Measurements from ENCODE around the gene UBXN11.

UBXN11 gene

DNA sequence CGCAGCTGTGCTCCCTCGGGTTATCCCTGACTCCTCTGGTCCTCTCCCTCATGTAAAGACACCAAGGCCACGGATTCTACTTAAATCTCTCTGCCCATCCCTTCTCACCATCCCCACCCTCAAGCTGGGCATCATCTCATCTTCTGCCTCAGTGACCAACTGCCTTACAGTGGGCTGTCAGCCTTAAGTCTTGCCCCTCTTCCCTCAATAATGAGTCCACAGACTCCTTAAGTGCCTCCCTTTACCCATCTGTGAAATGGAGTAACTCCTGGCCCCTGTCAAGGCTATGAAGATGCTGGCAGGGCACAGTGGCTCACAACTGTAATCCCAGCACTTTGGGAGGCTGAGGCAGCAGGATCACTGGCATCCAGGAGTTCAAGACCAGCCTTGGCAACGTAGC, 14.5 kb downstream of the UBXN11 start:
- no CpG with 5 or more reads among the region's 4 CpGs for WGBS (ENCODE audit: insufficient coverage, insufficient read length)
- Histone ChIP-seq H3K36me3 (ENCODE audit: control insufficient read depth, insufficient read depth, low read length) (no peaks in the 10 kb centered on the region), H3K4me1 (ENCODE audit: control insufficient read depth, insufficient read depth, low read length) (peaks cover 9% of the 10 kb centered on the region), H3K27ac (ENCODE audit: low read length) (no peak overlapping the region), H3K27me3 (ENCODE audit: control insufficient read depth, insufficient read depth, low read length) (no peaks in the 10 kb centered on the region), H3K4me3 (ENCODE audit: low read length) (no peak overlapping the region), H3K9me3 (ENCODE audit: control insufficient read depth, insufficient read depth, low read length) (no peaks in the 10 kb centered on the region)
- DNase-seq (ENCODE audit: low read depth, low spot score) = no peak

DNA sequence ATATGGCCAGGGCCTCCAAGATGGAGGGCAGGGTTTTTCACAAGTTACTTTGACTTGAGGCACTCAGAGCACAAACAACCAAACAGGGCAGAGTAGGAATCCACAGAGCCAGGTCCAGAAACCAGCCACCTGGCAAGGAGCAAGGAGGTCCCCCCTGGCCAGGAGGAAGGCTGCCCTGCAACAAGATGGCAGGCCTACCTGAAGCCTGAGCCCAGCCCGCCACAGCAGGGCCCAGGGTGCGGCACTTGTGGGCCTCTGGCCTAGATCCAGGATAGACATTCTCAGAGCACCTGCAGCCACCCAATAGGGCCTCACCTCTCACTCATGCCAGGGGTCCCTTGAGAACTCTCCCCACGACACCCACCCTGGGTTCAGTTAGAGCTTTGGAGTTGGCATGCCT, 15.0 kb downstream of the UBXN11 start:
- no peak for DNase-seq (ENCODE audit: low read depth, low spot score)
- Histone ChIP-seq H3K27ac (ENCODE audit: low read length) (no peak overlapping the region), H3K4me1 (ENCODE audit: control insufficient read depth, insufficient read depth, low read length) (peaks cover 9% of the 10 kb centered on the region), H3K9me3 (ENCODE audit: control insufficient read depth, insufficient read depth, low read length) (no peaks in the 10 kb centered on the region), H3K36me3 (ENCODE audit: control insufficient read depth, insufficient read depth, low read length) (no peaks in the 10 kb centered on the region), H3K4me3 (ENCODE audit: low read length) (no peak overlapping the region), H3K27me3 (ENCODE audit: control insufficient read depth, insufficient read depth, low read length) (no peaks in the 10 kb centered on the region)
- no CpG with 5 or more reads among the region's 3 CpGs for WGBS (ENCODE audit: insufficient coverage, insufficient read length)

DNA sequence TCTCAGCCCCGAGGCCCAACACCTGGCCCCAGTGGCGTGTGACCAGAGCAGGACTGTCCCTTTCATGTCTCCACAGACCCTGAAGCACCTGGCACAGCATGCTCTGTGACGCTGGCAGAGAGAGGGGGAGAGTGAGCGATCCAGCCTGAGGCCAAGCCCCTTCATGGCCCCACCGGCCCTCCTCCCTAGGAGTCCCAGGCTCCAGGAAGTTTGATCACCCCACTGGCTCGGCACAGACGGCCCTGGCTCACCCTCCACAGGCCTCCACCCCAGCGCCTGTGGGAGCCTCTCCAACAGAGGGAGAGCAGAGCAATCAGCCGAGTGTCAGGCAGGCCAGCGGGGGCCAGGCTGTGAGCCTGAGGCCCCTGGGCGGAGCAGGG, 15.6 kb downstream of the UBXN11 start:
- WGBS (ENCODE audit: insufficient coverage, insufficient read length) = no CpG with 5 or more reads among the region's 11 CpGs
- H3K27ac ChIP-seq (ENCODE audit: low read length) = no peak overlapping the region
- H3K36me3 ChIP-seq (ENCODE audit: control insufficient read depth, insufficient read depth, low read length) = no peaks in the 10 kb centered on the region
- H3K4me3 ChIP-seq (ENCODE audit: low read length) = no peak overlapping the region
- peaks cover 9% of the 10 kb centered on the region for H3K4me1 ChIP-seq (ENCODE audit: control insufficient read depth, insufficient read depth, low read length)
- H3K9me3 ChIP-seq (ENCODE audit: control insufficient read depth, insufficient read depth, low read length) = no peaks in the 10 kb centered on the region
- DNase-seq (ENCODE audit: low read depth, low spot score) = no peak
- H3K27me3 ChIP-seq (ENCODE audit: control insufficient read depth, insufficient read depth, low read length) = no peaks in the 10 kb centered on the region

DNA sequence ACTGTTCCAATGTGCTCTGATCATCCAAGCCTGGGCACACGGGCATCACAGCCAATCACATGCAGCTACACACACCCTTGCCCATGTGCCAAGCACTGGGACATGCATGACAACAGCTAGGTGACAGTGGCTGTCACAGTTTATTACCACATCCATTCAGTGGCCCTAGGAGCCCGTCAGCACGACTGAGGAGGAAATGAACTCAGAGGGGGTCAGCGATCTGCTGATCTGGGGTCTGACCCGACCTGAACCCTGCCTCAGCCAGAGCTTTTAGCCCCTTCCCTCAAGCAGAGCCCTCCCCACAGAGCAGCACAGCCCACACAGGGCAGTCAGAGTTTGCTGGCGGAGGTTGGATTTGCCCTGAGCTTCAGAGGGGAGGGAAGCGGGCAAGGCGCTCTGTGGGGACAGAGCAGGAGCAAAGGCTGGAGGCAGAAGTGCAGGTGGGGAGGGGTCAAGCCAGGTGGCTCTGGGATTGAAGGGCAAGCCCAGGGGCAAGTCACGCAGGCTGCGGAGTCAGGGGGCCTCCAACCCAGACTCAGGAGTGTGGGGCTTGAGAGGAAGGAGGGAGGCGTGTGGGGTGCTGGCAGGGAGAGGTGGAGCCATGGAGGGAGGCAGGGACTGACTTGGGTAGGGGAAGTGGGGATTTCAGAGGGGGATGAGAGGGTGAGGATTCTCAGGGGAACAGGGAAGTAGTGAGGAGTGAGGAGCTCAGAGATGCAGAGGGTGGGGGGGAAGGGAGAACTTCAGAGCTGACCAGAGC, 16.1 kb downstream of the UBXN11 start:
- no CpG with 5 or more reads among the region's 11 CpGs for WGBS (ENCODE audit: insufficient coverage, insufficient read length)
- Histone ChIP-seq H3K27me3 (ENCODE audit: control insufficient read depth, insufficient read depth, low read length) (no peaks in the 10 kb centered on the region), H3K4me1 (ENCODE audit: control insufficient read depth, insufficient read depth, low read length) (peaks cover 11% of the 10 kb centered on the region), H3K4me3 (ENCODE audit: low read length) (no peak overlapping the region), H3K9me3 (ENCODE audit: control insufficient read depth, insufficient read depth, low read length) (no peaks in the 10 kb centered on the region), H3K27ac (ENCODE audit: low read length) (no peak overlapping the region), H3K36me3 (ENCODE audit: control insufficient read depth, insufficient read depth, low read length) (no peaks in the 10 kb centered on the region)
- DNase-seq (ENCODE audit: low read depth, low spot score) = no peak

DNA sequence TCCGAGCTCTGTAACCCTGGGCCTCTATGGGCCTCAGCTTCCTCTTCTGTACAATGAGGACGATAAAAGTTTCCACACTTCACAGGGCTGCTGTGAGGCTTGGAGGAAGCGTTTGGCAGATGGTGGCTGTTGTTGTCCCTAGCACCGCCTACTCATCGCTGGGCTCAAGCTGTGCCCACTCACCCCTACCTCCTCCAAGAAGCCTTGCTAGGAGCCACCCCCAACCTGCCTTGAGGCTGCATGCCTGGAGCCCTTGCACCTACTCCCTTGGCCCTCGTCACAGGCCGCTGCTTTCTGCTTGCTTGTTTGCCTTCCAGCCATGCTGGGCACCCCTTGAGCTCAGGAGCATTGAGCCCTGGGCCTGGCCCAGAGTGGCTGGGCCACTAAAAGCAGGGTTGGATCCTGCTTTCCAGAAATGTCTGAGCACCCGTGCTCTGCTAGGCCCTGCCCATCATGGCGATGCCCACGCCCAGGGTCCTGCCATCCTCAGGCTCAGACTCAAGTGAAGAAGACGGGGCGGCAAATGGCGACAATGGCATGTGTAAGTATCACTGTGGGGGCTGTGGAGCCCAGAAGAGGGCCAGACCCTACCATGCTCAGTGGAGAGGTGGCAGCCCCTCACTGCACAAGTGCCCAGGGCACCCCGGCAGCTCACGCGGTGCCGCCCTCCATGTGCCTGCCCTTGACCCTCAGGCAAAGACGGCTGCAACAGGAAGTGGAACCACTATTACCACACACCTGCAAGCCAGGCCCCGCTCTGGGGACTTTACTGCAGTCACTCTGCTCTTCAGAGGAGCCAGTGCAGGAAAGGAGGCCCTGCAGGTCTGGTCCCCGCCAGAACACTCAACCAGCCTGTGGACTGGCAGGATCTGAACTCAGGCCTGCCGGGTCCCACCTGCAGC, 17.0 kb downstream of the UBXN11 start:
- Histone ChIP-seq H3K27me3 (ENCODE audit: control insufficient read depth, insufficient read depth, low read length) (no peaks in the 10 kb centered on the region), H3K27ac (ENCODE audit: low read length) (no peak overlapping the region), H3K36me3 (ENCODE audit: control insufficient read depth, insufficient read depth, low read length) (no peaks in the 10 kb centered on the region), H3K4me3 (ENCODE audit: low read length) (no peak overlapping the region), H3K4me1 (ENCODE audit: control insufficient read depth, insufficient read depth, low read length) (peaks cover 13% of the 10 kb centered on the region), H3K9me3 (ENCODE audit: control insufficient read depth, insufficient read depth, low read length) (no peaks in the 10 kb centered on the region)
- DNase-seq (ENCODE audit: low read depth, low spot score) = no peak
- WGBS (ENCODE audit: insufficient coverage, insufficient read length) = no CpG with 5 or more reads among the region's 21 CpGs

DNA sequence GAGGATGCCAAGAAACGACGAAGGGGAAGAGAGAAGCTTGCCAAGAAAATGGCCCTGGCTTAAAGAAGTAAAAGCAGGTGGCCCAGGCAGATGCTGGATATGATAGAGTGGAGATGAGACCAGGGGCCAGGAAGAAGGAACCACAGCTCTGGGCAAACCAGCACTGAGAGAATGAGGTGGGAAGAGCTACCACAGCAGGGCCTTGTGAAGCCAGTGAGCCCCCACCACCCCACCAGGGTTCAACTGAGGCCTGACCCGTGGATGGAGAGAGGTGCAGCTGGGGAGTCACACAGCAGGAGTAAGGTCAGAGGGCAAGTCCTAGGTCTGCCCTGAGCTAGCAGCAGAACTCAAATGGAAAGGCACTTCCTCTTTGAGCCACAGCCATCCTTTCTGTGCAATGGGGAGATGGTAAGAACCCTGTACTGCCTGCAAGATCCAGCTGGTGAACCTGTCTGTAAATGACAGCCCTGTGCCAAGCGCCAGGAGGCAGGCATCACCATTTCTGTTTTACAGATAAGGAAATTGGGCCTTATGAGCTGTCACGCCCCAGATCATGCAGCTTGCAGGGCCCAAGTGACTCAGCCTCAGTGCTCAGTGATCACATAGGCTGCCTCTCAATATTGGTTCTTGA, 18.0 kb downstream of the UBXN11 start:
- H3K9me3 ChIP-seq (ENCODE audit: control insufficient read depth, insufficient read depth, low read length) = no peaks in the 10 kb centered on the region
- WGBS (ENCODE audit: insufficient coverage, insufficient read length) = no CpG with 5 or more reads among the region's 5 CpGs
- peaks cover 13% of the 10 kb centered on the region for H3K4me1 ChIP-seq (ENCODE audit: control insufficient read depth, insufficient read depth, low read length)
- no peak overlapping the region for H3K4me3 ChIP-seq (ENCODE audit: low read length)
- H3K27ac ChIP-seq (ENCODE audit: low read length) = no peak overlapping the region
- no peaks in the 10 kb centered on the region for H3K27me3 ChIP-seq (ENCODE audit: control insufficient read depth, insufficient read depth, low read length)
- DNase-seq (ENCODE audit: low read depth, low spot score) = no peak
- no peaks in the 10 kb centered on the region for H3K36me3 ChIP-seq (ENCODE audit: control insufficient read depth, insufficient read depth, low read length)

DNA sequence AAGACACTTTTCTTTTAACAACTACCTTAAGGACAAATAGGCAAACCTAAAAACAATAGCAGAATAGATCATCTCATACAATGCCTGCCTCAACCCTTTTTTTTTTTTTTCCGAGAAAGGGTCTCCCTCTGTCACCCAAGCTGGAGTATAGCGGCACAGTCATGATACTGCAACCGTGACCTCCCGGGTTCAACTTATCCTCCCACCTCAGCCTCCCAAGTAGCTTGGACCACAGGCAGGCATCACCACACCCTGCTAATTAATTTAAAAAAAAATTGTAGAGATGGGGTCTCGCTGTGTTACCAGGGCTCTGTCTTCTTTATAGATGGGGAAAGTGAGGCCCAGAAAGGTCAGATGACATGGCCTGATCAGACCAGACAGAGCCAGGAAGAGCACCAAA, 18.6 kb downstream of the UBXN11 start:
- Histone ChIP-seq H3K4me1 (ENCODE audit: control insufficient read depth, insufficient read depth, low read length) (peaks cover 13% of the 10 kb centered on the region), H3K27me3 (ENCODE audit: control insufficient read depth, insufficient read depth, low read length) (no peaks in the 10 kb centered on the region), H3K36me3 (ENCODE audit: control insufficient read depth, insufficient read depth, low read length) (no peaks in the 10 kb centered on the region), H3K27ac (ENCODE audit: low read length) (no peak overlapping the region), H3K4me3 (ENCODE audit: low read length) (no peak overlapping the region), H3K9me3 (ENCODE audit: control insufficient read depth, insufficient read depth, low read length) (no peaks in the 10 kb centered on the region)
- WGBS (ENCODE audit: insufficient coverage, insufficient read length) = no CpG with 5 or more reads among the region's 5 CpGs
- DNase-seq (ENCODE audit: low read depth, low spot score) = no peak

DNA sequence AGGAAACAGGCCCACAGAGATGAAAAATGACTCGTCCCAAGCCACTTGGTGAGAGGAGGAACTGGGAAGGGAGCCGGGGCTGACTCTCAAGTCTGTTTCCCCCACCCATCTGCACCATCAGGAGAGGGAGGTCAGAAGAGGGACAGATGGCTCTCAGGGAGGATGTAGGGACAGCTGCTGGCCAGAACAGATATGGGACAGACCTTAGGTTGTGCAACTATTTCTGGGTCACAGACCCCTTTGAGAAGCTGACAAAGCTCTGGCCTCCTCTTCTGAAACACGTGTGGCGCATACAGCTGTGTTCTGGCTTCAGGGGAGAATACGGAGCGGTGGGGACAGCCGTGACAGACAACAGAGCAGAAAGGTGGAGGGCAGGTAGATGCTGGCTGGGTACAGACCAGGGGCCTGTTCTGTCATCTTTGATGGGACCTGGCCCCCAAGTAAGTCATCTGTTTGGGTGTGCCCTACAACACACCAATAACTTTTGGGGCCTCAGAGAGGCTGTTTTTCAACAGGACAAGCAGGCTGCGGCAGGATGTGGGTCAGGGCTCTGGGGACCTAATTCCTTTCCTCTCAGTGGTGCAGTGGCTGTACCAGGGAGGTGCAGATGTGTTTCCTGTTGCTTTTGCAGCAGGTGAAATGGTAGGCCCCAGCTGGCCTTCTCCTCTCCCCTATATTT, 19.3 kb downstream of the UBXN11 start:
- Histone ChIP-seq H3K27me3 (ENCODE audit: control insufficient read depth, insufficient read depth, low read length) (no peaks in the 10 kb centered on the region), H3K27ac (ENCODE audit: low read length) (no peak overlapping the region), H3K4me3 (ENCODE audit: low read length) (no peak overlapping the region), H3K36me3 (ENCODE audit: control insufficient read depth, insufficient read depth, low read length) (no peaks in the 10 kb centered on the region), H3K4me1 (ENCODE audit: control insufficient read depth, insufficient read depth, low read length) (peaks cover 19% of the 10 kb centered on the region), H3K9me3 (ENCODE audit: control insufficient read depth, insufficient read depth, low read length) (no peaks in the 10 kb centered on the region)
- WGBS (ENCODE audit: insufficient coverage, insufficient read length) = no CpG with 5 or more reads among the region's 8 CpGs
- no peak for DNase-seq (ENCODE audit: low read depth, low spot score)

DNA sequence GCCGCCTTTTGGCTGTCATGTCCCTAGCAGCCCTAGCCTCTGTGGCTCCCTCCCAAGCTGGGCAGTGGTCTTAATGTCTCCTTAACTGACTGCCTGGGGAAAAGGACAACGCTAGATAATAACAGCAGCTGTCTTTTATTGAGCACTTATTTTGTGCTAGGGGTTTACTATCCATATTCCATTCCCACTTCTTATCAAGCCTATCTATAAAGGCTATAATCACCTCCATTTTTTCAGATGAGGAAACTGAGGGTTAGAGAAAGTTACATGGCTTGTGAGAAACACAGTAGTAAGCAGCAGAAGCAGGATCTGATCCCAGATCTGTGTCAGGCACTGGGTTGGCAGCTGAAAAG, 20.4 kb downstream of the UBXN11 start:
- DNase-seq (ENCODE audit: low read depth, low spot score) = no peak
- no CpG with 5 or more reads among the region's 2 CpGs for WGBS (ENCODE audit: insufficient coverage, insufficient read length)
- Histone ChIP-seq H3K4me1 (ENCODE audit: control insufficient read depth, insufficient read depth, low read length) (peaks cover 25% of the 10 kb centered on the region), H3K9me3 (ENCODE audit: control insufficient read depth, insufficient read depth, low read length) (no peaks in the 10 kb centered on the region), H3K27ac (ENCODE audit: low read length) (no peak overlapping the region), H3K36me3 (ENCODE audit: control insufficient read depth, insufficient read depth, low read length) (no peaks in the 10 kb centered on the region), H3K4me3 (ENCODE audit: low read length) (no peak overlapping the region), H3K27me3 (ENCODE audit: control insufficient read depth, insufficient read depth, low read length) (no peaks in the 10 kb centered on the region)

DNA sequence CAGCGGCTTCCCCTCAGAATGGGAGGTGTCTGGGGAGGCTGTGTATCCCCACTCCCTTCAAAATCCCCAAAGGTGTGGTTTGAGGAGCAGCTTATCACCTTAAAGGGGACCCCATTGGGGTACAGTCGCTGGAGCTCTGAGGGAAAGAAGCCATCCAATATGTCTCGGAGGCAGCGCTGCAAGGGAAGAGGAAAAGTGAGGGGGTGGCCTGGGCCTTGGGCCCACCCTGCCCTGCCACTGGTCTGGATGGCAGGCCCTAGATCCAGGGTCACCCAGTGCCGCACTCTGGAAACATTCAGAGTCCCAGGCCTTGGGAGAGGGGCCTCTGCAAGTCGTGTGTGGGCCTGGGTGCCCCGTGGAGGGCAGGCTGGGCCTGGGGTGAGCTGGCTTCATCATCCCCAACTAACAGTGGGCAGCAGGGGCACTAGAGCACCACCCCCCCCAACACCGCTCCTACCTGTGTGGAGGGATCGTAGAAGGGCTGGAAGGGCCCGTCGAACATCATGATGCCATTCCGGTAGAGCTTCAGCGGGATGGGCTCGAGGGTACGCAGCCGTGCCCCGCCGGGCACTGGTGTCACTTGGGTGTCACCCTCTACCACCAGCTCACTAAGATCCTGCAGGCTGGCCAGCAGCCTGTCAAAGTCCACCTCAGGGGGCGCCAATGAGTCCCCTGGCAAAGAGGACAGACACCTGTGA, 20.9 kb downstream of the UBXN11 start:
- H3K4me3 ChIP-seq (ENCODE audit: low read length) = no peak overlapping the region
- no peaks in the 10 kb centered on the region for H3K9me3 ChIP-seq (ENCODE audit: control insufficient read depth, insufficient read depth, low read length)
- H3K27me3 ChIP-seq (ENCODE audit: control insufficient read depth, insufficient read depth, low read length) = no peaks in the 10 kb centered on the region
- peaks cover 24% of the 10 kb centered on the region for H3K4me1 ChIP-seq (ENCODE audit: control insufficient read depth, insufficient read depth, low read length)
- H3K36me3 ChIP-seq (ENCODE audit: control insufficient read depth, insufficient read depth, low read length) = no peaks in the 10 kb centered on the region
- H3K27ac ChIP-seq (ENCODE audit: low read length) = no peak overlapping the region
- DNase-seq (ENCODE audit: low read depth, low spot score) = no peak
- no CpG with 5 or more reads among the region's 19 CpGs for WGBS (ENCODE audit: insufficient coverage, insufficient read length)
